ENCODE data around the gene DDX20.

The DDX20 gene

GRCh38 chr1:111813440-111814304 is 58.0 kb downstream of the DDX20 start:
- DNase-seq (no peak), ATAC-seq (replicated peaks) (no peak)
- Mint-ChIP-seq H3K4me3 (no peak overlapping the region), H3K4me1 (ENCODE audit: low read depth in 2 of 2) (no peaks in the 10 kb centered on the region), H3K36me3 (ENCODE audit: insufficient read depth) (no peaks in the 10 kb centered on the region), H3K9me3 (no peaks in the 10 kb centered on the region), H3K27me3 (peaks cover 0 to 18% of the 10 kb centered on the region in 2 donors), H3K27ac (no peak overlapping the region)

DNA sequence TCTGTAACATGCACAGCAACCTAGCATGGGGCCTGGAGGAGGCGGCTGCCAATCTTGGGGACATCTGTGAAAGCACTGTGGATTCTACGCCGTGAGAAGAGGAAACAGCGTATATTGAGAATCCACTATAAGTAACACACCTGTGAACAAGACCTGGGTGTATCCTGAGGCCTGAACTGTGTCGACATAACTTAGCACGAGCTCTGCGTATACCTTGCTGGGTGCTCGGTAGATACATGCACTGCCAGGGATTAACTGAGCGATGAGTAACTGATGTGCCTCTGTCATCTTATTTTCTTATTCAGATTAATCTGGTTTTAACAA is 58.6 kb downstream of the DDX20 start:
- ATAC-seq (replicated peaks) (no peak), DNase-seq (no peak)
- H3K27ac Mint-ChIP-seq: no peak overlapping the region
- no peaks in the 10 kb centered on the region for H3K36me3 Mint-ChIP-seq (ENCODE audit: insufficient read depth)
- H3K9me3 Mint-ChIP-seq: no peaks in the 10 kb centered on the region
- no peak overlapping the region for H3K4me3 Mint-ChIP-seq
- no peaks in the 10 kb centered on the region for H3K4me1 Mint-ChIP-seq (ENCODE audit: low read depth in 2 of 2)
- peaks cover 4 to 24% of the 10 kb centered on the region in 2 donors for H3K27me3 Mint-ChIP-seq

- H3K36me3 Mint-ChIP-seq (ENCODE audit: insufficient read depth): no peaks in the 10 kb centered on the region
- H3K27ac Mint-ChIP-seq: no peak overlapping the region
- H3K9me3 Mint-ChIP-seq: no peaks in the 10 kb centered on the region
- DNase-seq (no peak), ATAC-seq (replicated peaks) (no peak)
- H3K4me3 Mint-ChIP-seq: no peak overlapping the region
- peaks cover 4 to 28% of the 10 kb centered on the region in 2 donors for H3K27me3 Mint-ChIP-seq
- H3K4me1 Mint-ChIP-seq (ENCODE audit: low read depth in 2 of 2): no peaks in the 10 kb centered on the region
These were observed 58.9 kb downstream of the DDX20 start for GRCh38 chr1:111814642-111815041.
